Activated CD8-positive, alpha-beta memory T cell treated with anti-CD3 and anti-CD28 coated beads for 36 hours (primary cell): ENCODE results near the gene MORC3. TPM values are rescaled to one million over a fixed set of nuclear protein-coding genes. Genes with fewer than 3 reads are reported as not detected.
"Not testable (repeated sequence)": the region's sequence is repeated elsewhere in the genome, so short reads cannot be mapped to it uniquely, and the experiment has no call there.

Source experiments
- CTCF ChIA-PET: fragments of 350-600 bp; sonication (Branson Sonifier 250); formaldehyde crosslinking; loops from one replicate; lab custom pipeline; 2021; ENCODE audit warnings: antibody characterized with exemption; lab: Charles Lee
- POLR2A ChIA-PET: fragments of 350-600 bp; sonication (Branson Sonifier 250); formaldehyde crosslinking; loops from one replicate; lab custom pipeline; 2021; ENCODE audit warnings: antibody characterized with exemption; lab: Charles Lee
- total RNA-seq, 2 experiments: library from RNA; stranded (reverse); gene quantifications; one replicate each; pipeline ENCODE4 v1.2.3, GENCODE V29; 2021

The MORC3 gene
- total RNA-seq, 2 experiments from 2014 or later: 16.4 to 17.5 TPM

DNA sequence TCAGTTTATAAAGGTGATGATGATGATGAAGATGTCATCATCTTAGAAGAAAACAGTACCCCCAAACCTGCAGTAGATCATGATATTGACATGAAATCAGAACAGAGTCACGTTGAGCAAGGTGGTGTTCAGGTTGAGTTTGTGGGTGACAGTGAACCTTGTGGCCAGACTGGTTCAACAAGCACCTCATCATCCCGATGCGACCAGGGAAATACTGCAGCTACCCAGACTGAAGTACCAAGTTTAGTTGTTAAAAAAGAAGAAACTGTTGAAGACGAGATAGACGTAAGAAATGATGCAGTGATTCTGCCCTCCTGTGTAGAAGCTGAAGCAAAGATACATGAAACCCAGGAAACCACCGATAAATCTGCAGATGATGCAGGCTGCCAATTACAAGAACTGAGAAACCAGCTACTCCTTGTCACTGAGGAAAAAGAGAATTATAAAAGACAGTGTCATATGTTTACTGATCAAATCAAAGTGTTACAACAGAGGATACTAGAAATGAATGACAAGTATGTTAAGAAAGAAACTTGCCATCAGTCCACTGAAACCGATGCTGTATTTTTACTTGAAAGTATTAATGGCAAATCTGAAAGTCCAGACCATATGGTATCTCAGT lies 49.2 kb downstream of the MORC3 start:
- ChIA-PET CTCF (no interaction called here), POLR2A (no interaction called here)

DNA sequence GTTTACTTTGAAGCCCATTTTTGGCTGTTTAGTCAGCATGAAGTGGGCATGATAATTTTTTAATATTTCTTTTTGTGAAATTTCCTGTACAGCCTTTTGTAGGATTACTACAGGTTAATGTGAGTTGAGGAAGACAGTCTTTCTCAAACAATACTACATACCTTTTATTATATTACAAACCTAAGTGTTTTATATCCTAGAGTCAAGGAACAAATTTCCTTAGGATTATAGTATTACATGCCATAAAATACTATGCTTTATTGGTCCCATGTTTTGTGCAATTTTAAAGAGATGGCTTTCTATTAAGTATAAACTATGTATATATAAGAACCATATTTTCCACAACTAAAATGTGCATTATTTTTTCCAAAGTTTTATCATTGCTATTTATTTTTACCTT lies 56.0 kb downstream of the MORC3 start:
- ChIA-PET CTCF (no interaction called here), POLR2A (no interaction called here)

DNA sequence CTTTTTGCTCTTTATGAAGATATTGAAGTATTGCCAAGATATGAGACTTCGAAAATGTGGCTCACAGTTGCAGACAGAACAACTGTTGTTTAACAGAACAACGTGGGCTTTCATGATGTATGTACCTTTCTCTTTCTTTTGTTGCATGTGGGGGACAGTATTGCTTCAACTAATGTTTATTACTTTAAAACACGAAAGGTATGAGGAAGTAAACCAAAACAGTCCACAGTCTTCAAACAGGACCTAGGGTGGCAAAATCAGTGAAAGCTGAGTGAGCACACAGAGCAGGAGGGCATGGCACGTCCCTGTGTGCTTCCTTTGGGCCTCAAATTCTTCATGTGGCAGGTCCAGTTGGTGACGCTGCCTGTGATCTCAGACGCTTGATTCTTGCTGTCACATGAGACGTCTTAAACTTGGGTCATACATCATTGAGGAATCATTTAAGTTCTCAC lies 57.4 kb downstream of the MORC3 start:
- CTCF ChIA-PET: no interaction called here
- POLR2A ChIA-PET: no interaction called here

DNA sequence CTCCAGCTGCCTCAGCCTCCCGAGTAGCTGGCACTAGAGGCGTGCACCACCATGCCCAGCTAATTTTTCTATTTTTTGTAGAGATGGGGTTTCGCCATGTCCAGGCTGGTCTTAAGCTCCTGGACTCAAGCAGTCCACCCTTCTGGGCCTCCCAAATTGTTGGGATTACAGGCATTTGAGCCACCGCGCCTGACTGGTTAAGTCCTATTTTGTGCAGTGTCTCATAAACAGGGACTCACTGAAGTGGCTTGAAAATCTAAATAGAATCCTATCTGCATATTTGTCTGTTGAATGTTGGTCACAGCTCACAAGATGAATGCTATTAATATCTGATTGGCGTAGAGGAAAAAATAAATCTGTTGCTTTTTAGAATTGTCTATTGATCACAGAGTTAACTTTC lies 59.3 kb downstream of the MORC3 start:
- ChIA-PET POLR2A (no interaction called here), CTCF (interaction anchor here (0.8 kb wide), 1 partner anchor 237 kb away, joined by 4 read pairs; no protein-coding TSS in a partner anchor)

DNA sequence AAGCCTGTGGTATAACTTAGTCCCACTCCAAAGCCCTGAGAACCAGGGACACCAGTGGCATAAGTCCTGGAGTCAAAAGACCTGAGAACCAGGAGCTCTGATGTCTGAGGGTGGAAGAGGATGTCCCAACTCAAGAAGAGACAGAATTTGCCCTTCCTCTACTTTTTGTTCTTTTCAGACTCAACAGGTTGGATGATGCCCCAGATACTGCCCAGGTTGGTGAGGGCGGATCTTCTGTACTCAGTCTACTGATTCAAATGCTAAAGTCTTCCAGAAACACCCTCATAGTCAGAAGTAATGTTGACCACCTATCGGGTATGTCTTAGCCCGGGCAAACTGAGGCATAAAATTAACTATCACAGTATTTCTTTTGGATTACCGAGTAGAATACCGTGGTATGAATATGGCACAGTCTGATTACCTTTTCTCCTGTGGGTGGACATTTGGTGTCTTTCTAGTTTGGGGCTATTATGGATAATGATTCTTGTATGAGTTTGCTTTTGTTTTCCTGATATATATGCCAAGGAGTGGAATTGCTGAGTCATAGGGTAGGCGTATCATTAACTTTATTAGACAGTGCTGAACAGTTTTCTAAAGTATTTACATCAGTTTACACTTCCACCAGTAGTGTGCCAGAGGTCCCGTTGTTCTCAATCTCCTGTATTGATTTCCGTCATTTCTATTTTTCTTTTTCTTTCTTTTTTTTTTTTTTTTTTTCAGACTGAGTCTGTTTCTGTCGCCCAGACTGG lies 62.0 kb downstream of the MORC3 start:
- CTCF ChIA-PET: interaction anchor here (0.6 kb wide), 3 partner anchors 20 to 179 kb away, joined by 3 to 4 read pairs (median 3); no protein-coding TSS in a partner anchor
- POLR2A ChIA-PET: no interaction called here

DNA sequence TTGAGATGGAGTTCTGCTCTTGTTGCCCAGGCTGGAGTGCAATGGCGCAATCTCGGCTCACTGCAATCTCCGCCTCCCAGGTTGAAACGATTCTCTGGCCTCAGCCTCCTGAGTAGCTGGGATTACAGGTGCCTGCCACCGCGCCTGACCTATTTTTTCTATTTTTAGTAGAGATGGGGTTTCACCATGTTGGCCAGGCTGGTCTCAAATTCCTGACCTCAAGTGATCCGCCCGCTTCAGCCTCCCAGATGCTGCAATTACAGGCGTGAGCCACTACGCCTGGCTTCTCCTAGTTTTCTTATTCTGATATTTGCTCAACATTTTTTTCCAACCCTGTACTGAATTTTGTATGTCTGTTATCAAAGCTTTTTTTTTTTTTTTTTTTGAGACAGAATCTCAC lies 62.7 kb downstream of the MORC3 start:
- CTCF ChIA-PET: interaction anchor here (0.6 kb wide), 2 partner anchors 19 to 49 kb away, joined by 3 to 4 read pairs; no protein-coding TSS in a partner anchor
- POLR2A ChIA-PET: not testable (repeated sequence)

DNA sequence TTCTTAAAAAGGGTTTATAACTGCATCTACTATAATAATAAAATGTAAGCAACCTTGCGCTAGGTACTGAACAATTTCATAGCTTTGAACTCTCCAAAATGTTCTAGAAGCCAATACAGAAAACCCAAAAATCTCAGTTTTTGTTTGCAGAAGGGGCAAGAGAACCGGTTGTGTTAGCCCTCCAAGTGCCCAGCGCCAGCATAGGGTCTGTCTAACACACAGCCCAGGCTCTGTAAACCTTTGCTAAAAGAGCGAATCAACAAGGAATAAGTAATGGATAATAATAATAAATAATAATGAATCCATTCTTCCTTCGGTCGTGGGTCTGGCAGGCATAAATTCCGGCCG lies 64.9 kb downstream of the MORC3 start:
- POLR2A ChIA-PET: interaction anchor here (1.0 kb wide), 2 partner anchors 27 to 45 kb away, joined by 5 to 7 read pairs; no protein-coding TSS in a partner anchor
- CTCF ChIA-PET: interaction anchor here (0.8 kb wide), 1 partner anchor 233 kb away, joined by 6 read pairs; no protein-coding TSS in a partner anchor

DNA sequence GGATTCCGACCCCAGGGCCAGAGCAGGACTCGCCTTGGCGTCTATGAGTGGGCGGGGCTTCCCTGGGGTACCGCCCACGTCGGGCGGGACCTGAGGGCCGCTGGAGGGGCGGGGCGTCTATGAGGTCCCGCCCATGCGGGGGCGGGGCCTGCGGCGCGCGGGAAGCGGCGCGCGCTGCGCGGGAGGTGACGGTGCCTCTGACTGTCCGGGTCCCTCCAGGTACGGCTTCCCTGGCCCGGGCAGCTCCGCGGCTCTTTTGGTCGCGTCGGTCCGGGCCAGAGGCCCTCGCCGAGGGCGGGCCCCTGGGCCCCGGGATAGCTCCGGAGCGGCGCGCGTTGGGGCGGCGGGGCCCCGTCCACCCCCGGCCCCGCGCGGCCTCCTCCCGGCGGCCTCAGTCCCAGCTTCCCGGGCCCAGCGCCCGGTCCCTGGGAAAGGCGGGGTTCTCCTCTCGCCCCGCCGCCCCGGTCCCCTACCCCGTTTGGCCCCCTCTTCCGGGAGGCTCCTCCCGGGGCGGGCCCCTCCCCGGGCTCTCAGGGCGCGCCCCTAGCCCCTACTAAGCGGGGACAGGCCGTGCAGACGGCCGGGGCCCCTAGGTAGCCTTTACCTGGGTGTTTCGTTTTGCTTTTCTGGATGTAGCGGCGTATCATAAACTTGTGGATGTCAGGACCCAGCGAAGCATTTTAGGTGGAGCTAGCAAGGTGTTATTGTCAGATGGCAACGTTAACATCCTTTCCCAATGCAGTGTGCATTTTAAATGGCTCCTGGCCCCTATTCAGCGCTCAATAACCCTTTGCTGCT lies 65.4 kb downstream of the MORC3 start, which contains the start of gene CHAF1B:
TSS of gene CHAF1B (plus strand) at position 160 of the 798 bp plus-strand sequence. CDS start 745 bp downstream, outside the sequence.
- ChIA-PET POLR2A (interaction anchor here (0.6 to 1.0 kb wide), 3 partner anchors 28 to 61 kb away, joined by 3 to 7 read pairs (median 5); no protein-coding TSS in a partner anchor), CTCF (interaction anchor here (0.8 kb wide), 1 partner anchor 233 kb away, joined by 6 read pairs; no protein-coding TSS in a partner anchor)

DNA sequence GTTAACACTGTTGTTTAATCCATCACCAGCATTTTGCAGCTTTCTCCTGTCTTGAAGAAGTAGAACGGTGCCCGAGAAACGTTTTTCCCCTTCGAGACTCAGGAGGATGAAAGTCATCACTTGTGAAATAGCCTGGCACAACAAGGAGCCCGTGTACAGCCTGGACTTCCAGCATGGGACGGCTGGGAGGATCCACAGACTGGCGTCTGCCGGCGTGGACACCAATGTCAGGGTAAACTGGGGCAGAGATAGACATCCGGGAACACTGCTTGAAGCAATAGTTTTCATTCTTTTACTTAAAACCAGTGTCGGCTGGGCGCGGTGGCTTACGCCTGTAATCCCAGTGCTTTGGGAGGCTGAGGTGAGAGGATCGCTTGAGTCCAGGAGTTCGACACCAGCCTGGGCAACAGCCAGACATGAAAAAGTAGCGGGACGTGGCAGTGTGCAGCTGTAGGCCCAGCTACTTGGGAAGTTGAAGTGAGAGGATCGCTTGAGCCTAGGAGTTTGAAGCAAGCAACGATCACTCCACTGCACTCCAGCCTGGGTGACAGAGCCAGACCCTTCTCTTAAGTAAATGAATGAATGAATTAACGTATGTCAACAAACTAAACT lies 66.1 kb downstream of the MORC3 start:
- POLR2A ChIA-PET: interaction anchor here (0.6 to 1.0 kb wide), 2 partner anchors 44 to 62 kb away, joined by 3 to 5 read pairs; no protein-coding TSS in a partner anchor
- CTCF ChIA-PET: no interaction called here

DNA sequence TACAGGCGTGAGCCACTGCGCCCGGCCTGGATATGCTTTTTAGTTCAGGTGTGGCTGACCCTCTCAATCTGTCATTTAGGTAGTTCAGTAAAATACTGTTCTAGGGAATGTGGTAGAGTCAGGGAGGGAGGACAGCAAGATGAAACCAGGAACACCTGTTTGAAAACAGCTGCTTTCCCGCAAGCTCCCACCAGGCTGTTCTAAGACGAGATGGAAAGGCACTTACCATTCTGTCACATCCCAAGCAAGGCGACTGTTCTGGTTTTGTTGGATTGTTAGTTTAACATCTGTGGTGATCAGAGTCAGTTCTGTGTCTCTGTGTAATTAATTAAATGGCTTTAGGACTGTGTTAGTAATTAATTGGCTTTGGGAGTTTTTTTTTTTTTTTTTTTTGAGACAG lies 68.1 kb downstream of the MORC3 start:
- CTCF ChIA-PET: interaction anchor here (0.7 kb wide), 2 partner anchors 35 to 50 kb away, joined by 3 to 4 read pairs; no protein-coding TSS in a partner anchor
- POLR2A ChIA-PET: no interaction called here

DNA sequence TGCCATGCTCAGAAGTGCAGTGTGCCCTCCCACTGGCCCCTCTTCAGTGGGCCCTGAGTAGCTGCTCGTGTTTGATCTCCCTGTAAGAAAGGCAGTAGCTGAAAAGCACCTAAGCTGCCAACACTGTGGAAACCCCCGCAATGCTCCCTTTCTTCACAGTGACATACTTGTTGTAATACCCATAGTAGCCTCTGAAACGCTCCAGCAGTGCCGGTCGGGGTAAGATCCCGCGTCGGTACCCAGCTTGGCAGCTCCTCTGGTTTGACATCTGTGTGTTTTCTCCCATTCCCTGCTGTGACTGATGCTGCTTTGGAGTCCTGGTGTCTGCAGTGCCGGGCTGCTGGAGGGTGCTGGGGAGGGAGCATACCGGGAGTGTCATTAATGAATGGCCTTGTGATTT lies 68.8 kb downstream of the MORC3 start:
- ChIA-PET POLR2A (no interaction called here), CTCF (interaction anchor here (0.7 kb wide), 3 partner anchors 34 to 880 kb away, joined by 3 to 6 read pairs (median 4); no protein-coding TSS in a partner anchor)

DNA sequence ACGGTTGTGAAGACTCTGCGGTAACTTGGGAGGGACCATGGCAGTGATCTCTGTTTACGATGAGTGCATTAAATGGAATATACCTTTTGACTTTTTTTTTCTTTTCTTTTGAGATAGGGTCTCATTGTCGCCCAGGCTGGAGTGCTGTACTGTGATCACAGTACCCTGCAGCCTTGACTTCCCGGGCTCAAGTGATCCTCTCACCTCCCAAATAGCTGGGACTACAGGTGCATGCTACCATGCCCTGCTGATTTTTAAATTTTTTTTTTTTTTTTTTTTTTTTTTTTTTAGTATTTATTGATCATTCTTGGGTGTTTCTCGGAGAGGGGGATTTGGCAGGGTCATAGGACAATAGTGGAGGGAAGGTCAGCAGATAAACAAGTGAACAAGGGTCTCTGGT lies 71.7 kb downstream of the MORC3 start:
- CTCF ChIA-PET, POLR2A ChIA-PET: not testable (repeated sequence)

DNA sequence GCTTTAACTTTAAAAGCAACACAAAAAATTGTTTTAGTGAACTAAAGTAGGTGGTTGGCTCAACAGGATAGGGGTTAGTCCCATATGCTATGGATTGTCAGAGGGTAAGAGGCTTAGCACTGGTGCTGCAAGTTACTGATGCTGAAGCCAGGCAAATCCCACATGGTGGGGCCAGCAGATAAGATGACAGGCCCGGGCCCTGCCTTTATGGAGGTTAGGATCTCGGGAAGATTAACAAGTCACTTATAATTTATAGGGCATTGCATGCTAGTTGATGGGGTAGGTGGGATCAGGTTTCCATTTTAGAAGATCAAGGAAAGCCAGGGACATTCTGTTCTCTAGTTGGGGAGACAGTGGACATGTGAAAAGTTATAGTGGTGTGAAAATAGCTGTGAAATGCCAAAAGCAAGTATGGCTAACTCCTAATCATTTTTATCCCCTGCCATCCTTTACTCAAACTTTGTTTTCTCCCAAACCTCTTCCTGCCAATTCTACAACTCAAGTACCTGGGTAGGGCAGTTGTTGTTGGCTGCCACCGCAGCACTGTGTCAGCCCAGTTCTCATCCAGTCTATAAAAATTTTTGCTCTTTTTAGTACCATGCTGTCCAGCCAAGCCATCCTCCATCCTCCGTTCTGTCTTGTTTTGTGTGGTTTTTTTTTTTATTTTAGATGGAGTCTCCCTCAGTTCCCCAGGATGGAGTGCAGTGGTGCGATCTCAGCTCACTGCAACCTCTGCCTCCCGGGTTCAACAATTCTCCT lies 75.5 kb downstream of the MORC3 start:
- CTCF ChIA-PET: no interaction called here
- POLR2A ChIA-PET: interaction anchor here (0.7 kb wide), 1 partner anchor 73 kb away, joined by 5 read pairs; no protein-coding TSS in a partner anchor

DNA sequence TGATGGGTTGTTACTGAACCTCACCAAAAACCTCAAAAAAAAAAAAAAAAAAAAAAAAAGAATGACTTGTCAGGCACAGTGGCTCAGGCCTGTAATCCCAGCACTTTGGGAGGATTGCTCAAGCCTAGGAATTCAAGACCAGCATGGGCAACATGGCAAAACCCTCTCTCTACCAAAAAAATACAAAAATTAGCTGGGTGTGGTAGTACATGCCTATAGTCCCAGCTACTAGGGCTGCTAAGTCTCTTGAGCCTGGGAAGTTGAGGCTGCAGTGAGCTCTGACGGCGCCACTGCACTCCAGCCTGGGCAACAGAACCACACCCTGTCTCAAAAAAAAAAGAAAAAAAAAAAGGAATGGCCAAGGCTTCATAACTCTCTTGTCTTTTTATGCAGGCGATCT lies 76.3 kb downstream of the MORC3 start:
- ChIA-PET POLR2A (interaction anchor here (0.7 kb wide), 1 partner anchor 74 kb away, joined by 5 read pairs; no protein-coding TSS in a partner anchor), CTCF (interaction anchor here (0.7 kb wide), 1 partner anchor 47 kb away, joined by 3 read pairs; no protein-coding TSS in a partner anchor)

DNA sequence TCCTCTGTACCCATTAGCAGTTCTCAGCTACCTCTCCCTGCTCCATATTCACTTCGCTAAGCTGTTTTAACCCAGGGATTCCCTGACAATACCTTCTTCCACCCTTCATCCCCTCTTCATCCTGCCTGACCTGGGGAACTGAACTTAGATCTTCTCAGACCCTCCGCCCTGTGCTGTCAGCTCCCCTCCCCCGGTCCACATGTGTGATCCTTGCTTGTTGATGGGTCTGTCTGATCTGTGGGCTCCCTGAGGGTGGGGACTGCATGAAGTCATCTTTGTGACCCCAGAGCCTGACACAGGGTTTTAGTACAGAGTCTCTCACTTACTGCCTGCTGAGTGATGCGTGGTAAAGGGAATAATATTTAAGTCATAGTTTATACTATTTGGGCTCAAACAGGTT lies 77.0 kb downstream of the MORC3 start:
- POLR2A ChIA-PET: no interaction called here
- CTCF ChIA-PET: interaction anchor here (0.7 kb wide), 2 partner anchors 47 to 248 kb away, joined by 3 to 6 read pairs; no protein-coding TSS in a partner anchor

DNA sequence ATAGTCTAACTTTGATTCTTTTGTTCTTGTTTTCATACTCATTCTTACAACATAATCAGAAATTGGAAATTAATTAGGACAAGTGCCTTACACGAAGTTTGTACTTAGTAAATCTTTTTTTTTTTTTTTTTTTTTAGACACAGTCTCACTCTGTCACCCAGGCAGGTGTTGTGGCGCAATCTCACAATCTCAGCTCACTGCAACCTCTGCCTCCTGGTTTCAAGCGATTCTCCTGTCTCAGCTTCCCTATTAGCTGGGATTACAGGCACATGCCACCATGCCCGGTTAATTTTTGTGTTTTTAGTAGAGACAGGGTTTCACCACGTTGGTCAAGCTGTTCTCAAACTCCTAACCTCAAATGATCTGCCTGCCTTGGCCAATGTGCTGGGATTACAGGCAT lies 77.6 kb downstream of the MORC3 start:
- POLR2A ChIA-PET: no interaction called here
- CTCF ChIA-PET: interaction anchor here (0.7 kb wide), 1 partner anchor 248 kb away, joined by 6 read pairs; no protein-coding TSS in a partner anchor

DNA sequence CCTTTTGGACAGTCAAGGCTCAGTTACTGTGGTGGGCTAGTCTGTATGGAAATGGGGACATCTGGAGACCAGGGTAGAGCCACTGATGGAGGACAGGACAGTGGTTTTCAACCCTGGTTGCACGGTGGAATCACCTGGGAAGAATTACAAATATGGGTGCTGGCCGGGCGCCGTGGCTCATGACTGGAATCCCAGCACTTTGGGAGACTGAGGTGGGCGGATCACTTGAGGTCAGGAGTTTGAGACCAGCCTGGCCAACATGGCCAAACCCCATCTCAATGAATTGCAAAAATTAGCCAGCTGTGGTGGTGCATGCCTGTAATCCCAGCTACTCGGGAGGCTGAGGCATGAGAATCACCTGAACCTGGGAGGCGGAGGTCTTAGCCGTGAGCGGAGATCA lies 79.7 kb downstream of the MORC3 start:
- POLR2A ChIA-PET: not testable (repeated sequence)

DNA sequence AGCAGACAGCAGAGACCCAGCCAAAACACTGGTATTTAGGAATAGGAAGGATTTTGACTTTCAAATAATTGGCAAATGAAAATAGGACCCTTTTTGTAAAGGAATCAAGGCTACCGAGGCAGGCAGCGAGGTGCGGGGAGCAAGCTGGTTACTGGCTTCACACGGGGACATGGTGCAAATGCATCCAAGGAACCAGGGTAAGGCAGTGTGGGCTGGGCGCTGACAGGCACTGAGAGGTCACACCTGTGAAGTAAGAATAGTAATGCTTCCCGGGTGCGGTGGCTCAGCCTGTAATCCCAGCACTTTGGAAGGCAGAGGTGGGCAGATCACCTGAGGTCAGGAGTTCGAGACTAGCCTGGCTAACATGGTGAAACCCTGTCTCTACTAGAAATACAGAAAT lies 80.7 kb downstream of the MORC3 start:
- CTCF ChIA-PET: no interaction called here
- POLR2A ChIA-PET: no interaction called here

More for the DNA sequence above, 79.7 kb downstream of the MORC3 start:
- CTCF ChIA-PET: not testable (repeated sequence)
